Liver (tissue), 9 donors: ENCODE measurements around the gene EIPR1. TPM values are rescaled to one million over a fixed set of nuclear protein-coding genes. Genes with fewer than 3 reads are reported as not detected.

Experiments used
- DNase-seq: peaks from one replicate; pipeline ENCODE4 v3.0.0-alpha.2; 2017; ENCODE audit warnings: low spot score
- H3K27ac ChIP-seq, 2 donors: one replicate each; pipeline ENCODE4 v1.7.0; 2013; ENCODE audit warnings: inconsistent platforms in 2 of 2, low read length in 2 of 2, control low read depth in 1 of 2, low read depth in 1 of 2, mild to moderate bottlenecking in 1 of 2
- H3K27me3 ChIP-seq, 4 donors: one replicate each; pipeline versions ENCODE4 v1.6.1 to v1.7.0; 2013; ENCODE audit warnings: low read length in 3 of 4, inconsistent platforms in 1 of 4, mild to moderate bottlenecking in 1 of 4, moderate library complexity in 1 of 4; ENCODE audit not compliant: control insufficient read depth in 4 of 4, insufficient read depth in 4 of 4
- H3K36me3 ChIP-seq, 4 donors: one replicate each; pipeline versions ENCODE4 v1.6.1 to v1.7.0; 2013; ENCODE audit warnings: low read length in 3 of 4, mild to moderate bottlenecking in 3 of 4, low read depth in 1 of 4, moderate library complexity in 1 of 4; ENCODE audit not compliant: control insufficient read depth in 4 of 4, insufficient read depth in 3 of 4
- H3K4me1 ChIP-seq, 4 donors: one replicate each; pipeline versions ENCODE4 v1.6.1 to v1.7.0; 2013; ENCODE audit warnings: low read length in 3 of 4, mild to moderate bottlenecking in 3 of 4, moderate library complexity in 1 of 4; ENCODE audit not compliant: control insufficient read depth in 4 of 4, insufficient read depth in 4 of 4
- H3K4me3 ChIP-seq, 3 donors: one replicate each; pipeline versions ENCODE4 v1.6.1 to v1.7.0; 2013; ENCODE audit warnings: low read length in 3 of 3, control low read depth in 1 of 3, low read depth in 1 of 3, mild to moderate bottlenecking in 1 of 3
- H3K9ac ChIP-seq, 2 donors: one replicate each; pipeline ENCODE4 v1.7.0; 2013; ENCODE audit warnings: low read length in 2 of 2, mild to moderate bottlenecking in 2 of 2, moderate library complexity in 2 of 2, control low read depth in 1 of 2, low read depth in 1 of 2
- H3K9me3 ChIP-seq, 4 donors: one replicate each; pipeline versions ENCODE4 v1.6.1 to v1.7.0; 2013; ENCODE audit warnings: low read length in 3 of 4; ENCODE audit not compliant: control insufficient read depth in 4 of 4
- ATF3 ChIP-seq: IDR thresholded peaks from 2 replicates; pipeline ENCODE4 v1.6.1; 2016; ENCODE audit warnings: antibody characterized with exemption
- EGR1 ChIP-seq, 2 donors: IDR thresholded peaks; 2 replicates each; pipeline ENCODE4 v1.6.1; 2016 to 2018; ENCODE audit warnings: antibody characterized with exemption in 2 of 2, low read depth in 2 of 2
- FOXA1 ChIP-seq: IDR thresholded peaks from 2 replicates; pipeline ENCODE4 v1.6.1; 2016; ENCODE audit warnings: antibody characterized with exemption
- GABPA ChIP-seq, 2 donors: IDR thresholded peaks in 1 of 2; conservative IDR thresholded peaks in 1 of 2; 2 replicates each; pipeline ENCODE4 v1.6.1; 2016; ENCODE audit warnings: antibody characterized with exemption in 2 of 2, mild to moderate bottlenecking in 1 of 2, moderate library complexity in 1 of 2
- HNF4G ChIP-seq: IDR thresholded peaks from 2 replicates; pipeline ENCODE4 v1.6.1; 2016; ENCODE audit warnings: antibody characterized with exemption
- MAX ChIP-seq: IDR thresholded peaks from 2 replicates; pipeline ENCODE4 v1.6.1; 2016; ENCODE audit warnings: antibody characterized with exemption
- REST ChIP-seq: IDR thresholded peaks from 2 replicates; pipeline ENCODE4 v1.6.1; 2016; ENCODE audit warnings: antibody characterized with exemption, mild to moderate bottlenecking
- RXRA ChIP-seq, 2 donors: IDR thresholded peaks; 2 replicates each; pipeline ENCODE4 v1.6.1; 2017 to 2018; ENCODE audit warnings: antibody characterized with exemption in 2 of 2, mild to moderate bottlenecking in 1 of 2
- SP1 ChIP-seq: IDR thresholded peaks from 2 replicates; pipeline ENCODE4 v1.6.1; 2018; ENCODE audit warnings: antibody characterized with exemption, mild to moderate bottlenecking
- TAF1 ChIP-seq: conservative IDR thresholded peaks from 2 replicates; pipeline ENCODE4 v1.6.1; 2016; ENCODE audit warnings: antibody characterized with exemption, mild to moderate bottlenecking
- YY1 ChIP-seq: IDR thresholded peaks from 2 replicates; pipeline ENCODE4 v1.6.1; 2016; ENCODE audit warnings: antibody characterized with exemption, mild to moderate bottlenecking
- ZBTB33 ChIP-seq: IDR thresholded peaks from 2 replicates; pipeline ENCODE4 v1.6.1; 2016; ENCODE audit warnings: antibody characterized with exemption
- WGBS: extraction: QIAGEN DNeasy Blood & Tissue Kit; methylation state at CpG from one replicate; pipeline ENCODE4 v1.1.7; 2013; 5-methylcytosine and 5-hydroxymethylcytosine counted together
- polyA plus RNA-seq, 2 donors: library from polyadenylated mRNA; stranded (reverse) in 1 of 2; unstranded in 1 of 2; fragments of 200-250 nt in 1 of 2; fragments of >200 nt in 1 of 2; fragmentation: Nextera tagmentation in 1 of 2; extraction: Ambion mirVana in 1 of 2; gene quantifications; one replicate each; pipeline versions ENCODE4 v1.2.1 to v1.2.3, GENCODE V29; 2013 to 2015
- total RNA-seq, 2 donors: library from RNA; depleted of rRNA; stranded (reverse); fragments of >200 nt; gene quantifications; one replicate each; pipeline ENCODE4 v1.2.3, GENCODE V29; 2014
- donor health status: healthy.
- donor health status: healthy.
- donor health status: healthy.
- donor health status: healthy.
- donor health status: healthy.

EIPR1 gene
- total and polyA plus RNA-seq, 4 donors: 7.6 to 12.1 (median 11.4) TPM

GRCh38 chr2:3210257-3210656 is 167.4 kb downstream of the EIPR1 start:
- Histone ChIP-seq H3K36me3 (peaks cover 0 to 4% (median 1%) of the 10 kb centered on the region in 4 donors), H3K27me3 (no peaks in the 10 kb centered on the region), H3K9ac (no peak overlapping the region), H3K4me3 (no peak overlapping the region), H3K27ac (no peak overlapping the region), H3K4me1 (no peaks in the 10 kb centered on the region), H3K9me3 (no peaks in the 10 kb centered on the region)
- DNase-seq: no peak
- TF ChIP-seq ATF3: no peak
- TF ChIP-seq MAX: no peak
- TF ChIP-seq YY1: no peak
- no peak for TF ChIP-seq REST
- no peak for TF ChIP-seq RXRA (IDR thresholded peaks at IDR 0.05)
- no peak for TF ChIP-seq TAF1
- TF ChIP-seq HNF4G: no peak
- 89% methylated on average over 11 of the region's 11 CpGs for WGBS

DNA sequence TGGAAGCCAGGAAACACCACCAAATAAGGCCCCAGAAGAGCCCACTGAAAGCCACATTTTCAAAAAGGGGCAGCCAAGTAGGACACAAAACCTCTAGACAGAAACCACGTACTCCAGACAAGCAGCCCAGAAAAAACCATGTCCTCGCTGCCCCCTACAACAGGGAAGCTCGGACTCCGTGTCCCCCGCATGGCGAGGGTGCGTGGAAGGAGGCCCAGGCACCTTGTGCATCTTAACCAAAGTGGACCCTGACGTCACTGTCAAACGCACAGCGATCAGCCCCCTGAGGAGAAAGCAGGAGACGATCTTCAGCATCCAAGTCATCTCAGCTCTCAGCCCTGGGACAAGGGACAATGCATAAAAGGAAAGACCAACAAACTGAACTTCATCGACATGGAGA is 168.4 kb downstream of the EIPR1 start:
- H3K27ac ChIP-seq: no peak overlapping the region
- TF ChIP-seq FOXA1: no peak
- TF ChIP-seq GABPA (IDR thresholded peaks at IDR 0.05 in 1 of 2, conservative IDR thresholded peaks at IDR 0.05 in 1 of 2): no peak
- no peak for TF ChIP-seq YY1
- TF ChIP-seq ZBTB33: no peak
- no peak for TF ChIP-seq ATF3
- no peak for TF ChIP-seq SP1
- no peak for TF ChIP-seq TAF1
- no peak for TF ChIP-seq EGR1 (IDR thresholded peaks at IDR 0.05; ENCODE audit: low read depth in 2 of 2)
- no peak for TF ChIP-seq RXRA (IDR thresholded peaks at IDR 0.05)
- no peak for TF ChIP-seq REST
- H3K36me3 ChIP-seq: peaks cover 0 to 4% (median 2%) of the 10 kb centered on the region in 4 donors
- no peak for DNase-seq
- H3K9ac ChIP-seq: no peak overlapping the region
- no peaks in the 10 kb centered on the region for H3K9me3 ChIP-seq
- H3K4me3 ChIP-seq: no peak overlapping the region
- H3K27me3 ChIP-seq: no peaks in the 10 kb centered on the region
- H3K4me1 ChIP-seq: no peaks in the 10 kb centered on the region
- WGBS: 97% methylated on average over 12 of the region's 12 CpGs
